HG03280 (cell line): Measurements from ENCODE around the gene AGRN.
"Not testable (repeated sequence)": the region's sequence is repeated elsewhere in the genome, so short reads cannot be mapped to it uniquely, and the experiment has no call there.

ENCODE experiments used
- ATAC-seq: cut with Tn5 transposase; IDR thresholded peaks from one replicate; pipeline ENCODE4 v1.9.1; 2021; ENCODE audit warnings: mild to moderate bottlenecking, moderate library complexity; ENCODE audit not compliant: unreplicated experiment

The AGRN gene

GRCh38 chr1:1063945-1064831 is 44.3 kb downstream of the AGRN start:
- peak; percentile 48 for ATAC-seq

GRCh38 chr1:1065265-1065939 is 45.5 kb downstream of the AGRN start:
- ATAC-seq, result no peak

- ATAC-seq, result not testable (repeated sequence)
Measured at GRCh38 chr1:1065940-1066304, 46.0 kb downstream of the AGRN start.

GRCh38 chr1:1066403-1067283 is 46.7 kb downstream of the AGRN start:
- ATAC-seq, result no peak

GRCh38 chr1:1067284-1067859 is 47.5 kb downstream of the AGRN start:
- ATAC-seq, result no peak

- no peak for ATAC-seq
Measured at GRCh38 chr1:1067860-1068516, 48.1 kb downstream of the AGRN start.

- ATAC-seq, result peak; percentile 19
Measured at GRCh38 chr1:1068517-1069055, 48.7 kb downstream of the AGRN start.

- peak; percentile 58 for ATAC-seq
Measured at GRCh38 chr1:1069056-1069710, 49.3 kb downstream of the AGRN start.

- ATAC-seq, result no peak
Measured at GRCh38 chr1:1069711-1070676, 50.1 kb downstream of the AGRN start.

- no peak for ATAC-seq
Measured at GRCh38 chr1:1071486-1072298, 51.8 kb downstream of the AGRN start.

GRCh38 chr1:1072299-1072848 is 52.5 kb downstream of the AGRN start:
- no peak for ATAC-seq

- ATAC-seq, result no peak
Measured at GRCh38 chr1:1072849-1073742, 53.2 kb downstream of the AGRN start.

- no peak for ATAC-seq
Measured at GRCh38 chr1:1073743-1074587, 54.0 kb downstream of the AGRN start, which contains the start of gene RNF223. TSS of gene RNF223 (minus strand) at chr1:1074306. CDS start at chr1:1072566, 1,740 bp downstream.

GRCh38 chr1:1074631-1075147 is 54.8 kb downstream of the AGRN start:
- no peak for ATAC-seq
